Measurements from ENCODE around the gene PLCG1. TPM values are rescaled to one million over a fixed set of nuclear protein-coding genes. Genes with fewer than 3 reads are reported as not detected.

Gene PLCG1
- total RNA-seq, 4 donors from 2014 or later: 82.7 to 377 (median 155) TPM

GRCh38 chr20:41100001-41100480 is 37.3 kb upstream of the PLCG1 start:
- intact Hi-C loops (cut with DNase I; ENCODE audit: low total_unique reads): no loop called here
- H3K36me3 ChIP-seq: peaks cover 0 to 68% (median 22%) of the 10 kb centered on the region in 4 donors

GRCh38 chr20:41101660-41102059 is 35.7 kb upstream of the PLCG1 start:
- no peak overlapping the region for H3K4me3 ChIP-seq
- 76% methylated on average over 2 of the region's 2 CpGs for WGBS, 2 donors (ENCODE audit: low coverage in 1 of 2)
- in situ Hi-C loops (cut with MboI; ENCODE audit: low pct_ligation_motif_present in 1 of 4, low pct_unique_long_range_greater_than_20kb in 1 of 4, low sequenced_read_pairs in 3 of 4): loop anchor here in 1 of 4 donors (25.0 kb wide), 1 partner anchor 364 kb away; no protein-coding TSS in a partner anchor

More at GRCh38 chr20:41100001-41100480, 37.3 kb upstream of the PLCG1 start:
- H3K9me3 ChIP-seq: no peaks in the 10 kb centered on the region
- H3K4me3 ChIP-seq: no peak overlapping the region
- DNase-seq: no peak
- H3K27me3 ChIP-seq: no peaks in the 10 kb centered on the region
- TF ChIP-seq POLR2A (IDR thresholded peaks at IDR 0.05) (no peak), CTCF (IDR thresholded peaks at IDR 0.05) (no peak), POLR2AphosphoS5 (IDR thresholded peaks at IDR 0.05) (no peak), EP300 (IDR thresholded peaks at IDR 0.05; ENCODE audit: low read depth) (no peak)
- WGBS, 2 donors (ENCODE audit: low coverage in 1 of 2): 78 to 90% methylated on average over 4 to 9 of the region's 9 CpGs
- H3K27ac ChIP-seq: no peak overlapping the region
- in situ Hi-C loops (cut with MboI; ENCODE audit: low pct_ligation_motif_present in 1 of 4, low pct_unique_long_range_greater_than_20kb in 1 of 4, low sequenced_read_pairs in 3 of 4): loop anchor here in 1 of 4 donors (25.0 kb wide), 1 partner anchor 363 kb away; no protein-coding TSS in a partner anchor
- no peaks in the 10 kb centered on the region for H3K4me1 ChIP-seq

GRCh38 chr20:41108531-41108930 is 28.8 kb upstream of the PLCG1 start:
- Histone ChIP-seq H3K4me1 (no peaks in the 10 kb centered on the region), H3K27ac (no peak overlapping the region), H3K9me3 (no peaks in the 10 kb centered on the region), H3K4me3 (no peak overlapping the region), H3K27me3 (no peaks in the 10 kb centered on the region), H3K36me3 (peaks cover 0 to 54% (median 10%) of the 10 kb centered on the region in 4 donors)
- 88 to 100% methylated on average over 1 of the region's 1 CpG for WGBS, 2 donors (ENCODE audit: low coverage in 1 of 2)
- no peak for DNase-seq
- intact Hi-C loops (cut with DNase I; ENCODE audit: low total_unique reads): no loop called here
- TF ChIP-seq POLR2AphosphoS5 (IDR thresholded peaks at IDR 0.05): no peak
- no peak for TF ChIP-seq POLR2A (IDR thresholded peaks at IDR 0.05)
- no peak for TF ChIP-seq EP300 (IDR thresholded peaks at IDR 0.05; ENCODE audit: low read depth)
- in situ Hi-C loops (cut with MboI; ENCODE audit: low pct_ligation_motif_present in 1 of 4, low pct_unique_long_range_greater_than_20kb in 1 of 4, low sequenced_read_pairs in 3 of 4): loop anchor here in 1 of 4 donors (25.0 kb wide), 1 partner anchor 371 kb away; no protein-coding TSS in a partner anchor

More at GRCh38 chr20:41101660-41102059, 35.7 kb upstream of the PLCG1 start:
- H3K36me3 ChIP-seq: peaks cover 0 to 76% (median 19%) of the 10 kb centered on the region in 4 donors
- no peak overlapping the region for H3K27ac ChIP-seq
- TF ChIP-seq POLR2A (IDR thresholded peaks at IDR 0.05) (no peak), POLR2AphosphoS5 (IDR thresholded peaks at IDR 0.05) (no peak), EP300 (IDR thresholded peaks at IDR 0.05; ENCODE audit: low read depth) (no peak), CTCF (IDR thresholded peaks at IDR 0.05) (no peak)
- H3K4me1 ChIP-seq: no peaks in the 10 kb centered on the region
- H3K9me3 ChIP-seq: no peaks in the 10 kb centered on the region
- no peaks in the 10 kb centered on the region for H3K27me3 ChIP-seq
- DNase-seq: no peak
- intact Hi-C loops (cut with DNase I; ENCODE audit: low total_unique reads): no loop called here

- 95 to 98% methylated on average over 10 to 11 of the region's 11 CpGs for WGBS, 2 donors (ENCODE audit: low coverage in 1 of 2)
- in situ Hi-C loops (cut with MboI; ENCODE audit: low pct_ligation_motif_present in 1 of 4, low pct_unique_long_range_greater_than_20kb in 1 of 4, low sequenced_read_pairs in 3 of 4) (loop anchor here in 1 of 4 donors (25.0 kb wide), 1 partner anchor 373 kb away; no protein-coding TSS in a partner anchor), intact Hi-C loops (cut with DNase I; ENCODE audit: low total_unique reads) (no loop called here)
- no peak overlapping the region for H3K4me3 ChIP-seq
- no peak for TF ChIP-seq EP300 (IDR thresholded peaks at IDR 0.05; ENCODE audit: low read depth)
- TF ChIP-seq POLR2A (IDR thresholded peaks at IDR 0.05): no peak
- TF ChIP-seq POLR2AphosphoS5 (IDR thresholded peaks at IDR 0.05): no peak
- no peak for TF ChIP-seq CTCF (IDR thresholded peaks at IDR 0.05)
- H3K4me1 ChIP-seq: no peaks in the 10 kb centered on the region
- no peaks in the 10 kb centered on the region for H3K27me3 ChIP-seq
- no peaks in the 10 kb centered on the region for H3K9me3 ChIP-seq
- no peak overlapping the region for H3K27ac ChIP-seq
- DNase-seq: no peak
- H3K36me3 ChIP-seq: peaks cover 0 to 61% (median 17%) of the 10 kb centered on the region in 4 donors
These were observed 27.3 kb upstream of the PLCG1 start for GRCh38 chr20:41110012-41110411.

Measured in transverse colon (tissue), 4 donors.